NCI-H1436 treated with DMSO at 0.1 percent for 48 hours (cell line): ENCODE measurements around the gene SRGAP2C.
"Not testable (repeated sequence)": the region's sequence is repeated elsewhere in the genome, so short reads cannot be mapped to it uniquely, and the experiment has no call there.

Experiments used
- DNase-seq: peaks from one replicate; lab custom pipeline; 2025; lab: John Stamatoyannopoulos, UW

The SRGAP2C gene

GRCh38 chr1:121339611-121340010 is 154.8 kb downstream of the SRGAP2C start:
- not testable (repeated sequence) for DNase-seq

- not testable (repeated sequence) for DNase-seq
These were observed 158.6 kb downstream of the SRGAP2C start for GRCh38 chr1:121343311-121343906.

- not testable (repeated sequence) for DNase-seq
These were observed 159.6 kb downstream of the SRGAP2C start for GRCh38 chr1:121344355-121344754.

GRCh38 chr1:121346654-121347053 is 161.9 kb downstream of the SRGAP2C start:
- DNase-seq = not testable (repeated sequence)

DNA sequence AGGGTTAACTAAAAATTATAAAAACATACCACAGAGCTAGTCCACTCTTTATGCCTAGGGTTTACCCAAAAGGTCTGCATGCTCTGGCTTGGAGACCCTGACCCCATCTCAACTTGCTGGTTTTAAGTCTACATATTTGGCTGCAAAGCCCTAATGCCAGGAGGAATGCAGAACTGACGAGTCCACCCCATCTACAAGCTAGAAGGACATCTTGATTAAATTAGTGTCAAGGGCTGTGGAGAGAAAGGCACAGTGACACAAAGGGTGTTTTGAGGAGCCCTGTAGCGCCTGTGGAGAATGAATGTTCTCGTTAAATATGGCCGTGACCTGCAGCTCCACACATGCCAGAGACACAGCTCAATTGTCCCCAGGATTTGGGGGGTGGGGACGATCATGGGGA is 162.7 kb downstream of the SRGAP2C start:
- not testable (repeated sequence) for DNase-seq

GRCh38 chr1:121348115-121348514 is 163.3 kb downstream of the SRGAP2C start:
- not testable (repeated sequence) for DNase-seq

DNA sequence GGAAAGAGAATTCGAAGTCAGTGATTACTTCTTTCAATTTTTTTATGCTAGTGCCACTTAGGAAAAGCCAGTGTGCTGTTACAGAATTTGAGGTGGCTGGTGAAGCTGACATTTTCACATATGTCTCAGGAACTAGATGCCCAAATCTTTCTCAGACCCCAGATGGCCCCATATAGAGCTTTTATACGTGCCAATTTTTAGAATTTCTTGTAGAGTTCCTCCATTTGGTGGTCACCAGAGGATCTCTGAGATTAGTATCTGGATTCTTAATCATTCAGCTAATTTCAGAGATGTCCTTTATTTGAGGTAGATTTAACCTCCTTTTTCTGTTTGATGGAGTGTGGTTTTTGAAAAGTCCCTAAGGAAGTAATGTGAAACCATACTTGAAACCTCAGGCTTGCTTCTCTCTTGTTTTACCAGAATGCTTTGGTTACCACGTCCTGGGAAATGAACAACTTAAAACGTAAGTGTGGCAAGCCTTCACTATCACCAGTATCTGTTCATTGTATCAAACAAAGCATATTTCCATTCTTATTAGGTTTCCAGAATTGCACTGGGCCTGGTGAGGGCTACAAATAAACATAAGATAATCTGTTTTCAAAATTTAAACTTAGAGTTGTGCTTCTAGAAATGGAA is 164.7 kb downstream of the SRGAP2C start:
- DNase-seq = not testable (repeated sequence)

GRCh38 chr1:121355711-121356420 is 171.1 kb downstream of the SRGAP2C start:
- not testable (repeated sequence) for DNase-seq

- not testable (repeated sequence) for DNase-seq
These were observed 172.0 kb downstream of the SRGAP2C start for GRCh38 chr1:121356819-121357218.

GRCh38 chr1:121360531-121360930 is 175.8 kb downstream of the SRGAP2C start:
- not testable (repeated sequence) for DNase-seq

DNA sequence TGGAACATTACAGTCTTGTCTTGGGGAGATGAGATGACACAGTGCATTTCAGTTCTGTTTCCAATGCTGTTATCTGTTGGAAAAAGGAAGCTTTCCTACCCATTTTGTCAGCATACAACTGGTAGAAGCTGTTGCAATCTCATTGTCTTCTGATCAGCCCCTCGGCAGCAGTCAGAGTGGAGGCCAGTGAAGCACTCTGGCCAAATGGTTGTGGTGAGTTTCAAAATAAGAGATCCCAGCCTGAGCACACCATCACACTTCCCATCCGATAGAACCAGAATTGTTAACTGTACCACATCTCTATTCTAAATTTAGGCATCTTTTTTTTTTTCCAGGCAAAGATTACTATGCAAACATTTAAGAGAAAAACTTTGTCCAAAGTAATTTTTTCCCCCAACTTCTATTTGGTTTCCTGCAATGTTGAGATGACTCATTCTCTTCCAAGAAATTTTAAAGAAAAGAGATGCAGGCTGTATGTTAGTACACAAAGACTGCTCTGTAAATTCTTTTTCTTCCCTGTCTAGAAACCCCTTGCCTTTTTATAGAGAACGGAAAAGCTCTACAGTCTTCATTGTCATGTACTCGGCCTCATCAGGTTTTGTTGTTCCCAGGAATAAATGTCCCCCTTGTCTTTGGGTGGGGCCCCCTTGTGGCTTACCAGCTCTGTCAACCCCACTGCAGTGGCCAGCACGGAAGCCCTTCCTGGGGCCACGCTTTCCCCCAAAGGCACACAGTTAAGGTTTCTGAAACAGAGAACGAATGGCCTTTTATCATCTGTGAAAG is 176.9 kb downstream of the SRGAP2C start:
- DNase-seq = not testable (repeated sequence)

- not testable (repeated sequence) for DNase-seq
These were observed 177.6 kb downstream of the SRGAP2C start for GRCh38 chr1:121362234-121362883.

- not testable (repeated sequence) for DNase-seq
These were observed 180.5 kb downstream of the SRGAP2C start for GRCh38 chr1:121365316-121365715.

DNA sequence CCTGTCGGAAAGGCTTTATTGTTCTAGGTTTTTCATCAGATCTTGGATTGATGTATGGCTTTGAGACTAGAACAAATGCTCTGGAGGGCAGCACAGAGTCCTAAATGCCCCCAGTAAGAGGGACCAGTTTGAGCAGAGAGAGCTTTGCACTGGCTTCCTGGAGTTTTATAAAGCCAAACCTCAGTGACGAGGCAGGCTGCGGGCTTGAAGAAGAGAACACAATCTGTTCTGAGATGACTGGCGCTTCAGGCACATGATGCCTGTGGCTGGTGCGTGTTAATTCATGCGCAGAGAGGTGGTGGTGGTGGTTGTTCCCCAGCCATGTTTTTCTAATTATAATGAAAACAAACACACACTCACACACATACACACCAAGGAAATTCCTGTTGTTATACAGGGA is 180.9 kb downstream of the SRGAP2C start:
- DNase-seq = not testable (repeated sequence)

- DNase-seq = not testable (repeated sequence)
These were observed 181.4 kb downstream of the SRGAP2C start for GRCh38 chr1:121366171-121366570.

- not testable (repeated sequence) for DNase-seq
These were observed 184.1 kb downstream of the SRGAP2C start for GRCh38 chr1:121368910-121369309.

- DNase-seq = not testable (repeated sequence)
These were observed 185.2 kb downstream of the SRGAP2C start for GRCh38 chr1:121369959-121370358.

DNA sequence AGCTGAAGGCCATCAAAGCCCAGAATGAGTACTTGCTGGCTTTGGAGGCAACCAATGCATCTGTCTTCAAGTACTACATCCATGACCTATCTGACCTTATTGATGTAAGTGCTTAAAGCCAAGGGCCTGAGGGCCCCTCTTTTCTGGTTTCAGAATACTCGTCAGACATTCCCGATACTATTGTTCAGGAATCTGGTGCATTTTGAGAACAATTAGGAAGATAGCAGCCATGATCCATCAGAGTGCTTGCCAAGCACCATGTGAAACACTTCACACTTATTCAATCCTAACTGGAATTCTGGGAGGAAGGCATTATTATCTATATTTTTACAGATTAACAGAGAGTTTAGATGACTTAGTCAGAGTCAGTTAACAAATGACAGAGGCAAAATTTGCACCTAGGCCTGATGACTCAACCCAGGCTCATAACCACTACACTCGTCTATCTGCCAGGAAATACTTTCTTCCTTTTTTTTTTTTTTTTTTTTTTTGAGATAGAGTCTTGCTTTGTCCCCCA is 190.1 kb downstream of the SRGAP2C start:
- DNase-seq = not testable (repeated sequence)

DNA sequence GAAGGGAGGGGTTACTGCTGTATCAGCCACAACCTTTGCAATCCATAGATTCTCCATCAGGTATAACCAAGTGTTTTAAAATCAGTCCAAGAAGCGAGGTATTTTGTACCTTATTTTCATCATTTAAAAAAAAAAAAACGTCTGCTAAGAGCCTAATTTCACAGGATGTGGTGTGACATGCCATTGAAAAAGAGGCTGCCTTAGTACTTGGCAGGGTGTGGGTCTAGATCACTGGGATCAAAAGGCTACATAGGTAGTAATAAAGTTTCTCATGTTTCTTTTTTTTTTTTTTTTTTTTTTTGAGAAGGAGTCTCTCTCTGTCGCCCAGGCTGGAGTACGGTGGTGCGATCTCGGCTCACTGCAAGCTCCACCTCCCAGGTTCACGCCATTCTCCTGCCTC is 192.2 kb downstream of the SRGAP2C start:
- not testable (repeated sequence) for DNase-seq

DNA sequence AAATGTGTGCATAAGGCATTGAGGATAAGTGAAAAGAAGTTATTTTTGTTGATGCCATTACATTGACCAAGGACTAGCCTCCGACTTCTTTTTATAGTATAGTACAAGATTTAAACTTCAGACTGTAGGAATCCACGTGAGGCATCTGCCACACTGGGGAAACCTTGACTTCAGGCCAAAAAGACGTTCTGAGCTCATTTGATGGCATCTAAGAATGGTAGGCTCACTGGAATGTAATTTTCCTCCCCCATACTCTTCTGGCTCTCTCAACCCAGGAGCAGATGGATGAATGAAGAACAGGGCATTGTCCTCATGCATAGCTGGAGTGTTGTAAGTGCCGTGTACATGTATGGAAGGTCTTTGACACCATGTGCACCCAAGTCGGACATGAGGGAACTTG is 194.0 kb downstream of the SRGAP2C start:
- DNase-seq = not testable (repeated sequence)

GRCh38 chr1:121384754-121385153 is 200.0 kb downstream of the SRGAP2C start:
- DNase-seq = not testable (repeated sequence)
